22Rv1 (cell line): Measurements from ENCODE around the gene CEP152.

Experiments used
- CTCF ChIP-seq: fragments of 450-650 bp; IDR thresholded peaks from 2 replicates; pipeline ENCODE4 v1.5.1; 2017; ENCODE audit warnings: mild to moderate bottlenecking
- ZFX ChIP-seq: fragments of 450-650 bp; IDR thresholded peaks from 2 replicates; pipeline ENCODE4 v1.6.1; 2017; ENCODE audit warnings: antibody characterized with exemption, borderline replicate concordance

GRCh38 chr15:48782911-48783310 lies 28.0 kb downstream of the CEP152 start:
- no peak for TF ChIP-seq CTCF
- no peak for TF ChIP-seq ZFX
